Hepatic stellate cell (primary cell): ENCODE results near the gene TADA3.
A peak's percentile ranks its signal among the peaks of the same experiment; 100 is the strongest.

Experiments
- DNase-seq: peaks from one replicate; pipeline ENCODE4 v3.0.0; 2011; ENCODE audit warnings: low spot score

Gene TADA3

GRCh38 chr3:9792405-9793160, at the start of gene TADA3, which contains the start of gene ARPC4:
Gene TADA3, minus strand, starts transcription at chr3:9792473. Its CDS starts 1,007 bp downstream, at chr3:9791466.
Gene ARPC4, plus strand, starts transcription at chr3:9793082. Its CDS starts 40 bp downstream, at chr3:9793122.
- DNase-seq: peak; percentile 96

GRCh38 chr3:9841015-9841414, 48.7 kb upstream of the TADA3 start:
- no peak for DNase-seq

GRCh38 chr3:9838856-9839255, 46.6 kb upstream of the TADA3 start:
- no peak for DNase-seq

- no peak for DNase-seq
Measured at GRCh38 chr3:9837701-9838582, 45.7 kb upstream of the TADA3 start.

- DNase-seq: no peak
Measured at GRCh38 chr3:9834520-9835380, 42.5 kb upstream of the TADA3 start.

- no peak for DNase-seq
Measured at GRCh38 chr3:9833078-9833477, 40.8 kb upstream of the TADA3 start.

GRCh38 chr3:9831253-9831652, 39.0 kb upstream of the TADA3 start:
- DNase-seq: no peak

- no peak for DNase-seq
Measured at GRCh38 chr3:9828801-9829755, 36.8 kb upstream of the TADA3 start.

GRCh38 chr3:9826815-9827573, 34.7 kb upstream of the TADA3 start:
- DNase-seq: no peak

GRCh38 chr3:9825451-9826040, 33.3 kb upstream of the TADA3 start:
- DNase-seq: no peak

GRCh38 chr3:9820946-9821345, 28.7 kb upstream of the TADA3 start:
- no peak for DNase-seq

GRCh38 chr3:9820543-9820942, 28.3 kb upstream of the TADA3 start:
- no peak for DNase-seq

- DNase-seq: no peak
Measured at GRCh38 chr3:9818666-9819335, 26.5 kb upstream of the TADA3 start.

- no peak for DNase-seq
Measured at GRCh38 chr3:9817436-9817835, 25.2 kb upstream of the TADA3 start.

- DNase-seq: no peak
Measured at GRCh38 chr3:9815986-9816385, 23.7 kb upstream of the TADA3 start.

- DNase-seq: no peak
Measured at GRCh38 chr3:9812870-9813483, 20.7 kb upstream of the TADA3 start.

- DNase-seq: no peak
Measured at GRCh38 chr3:9810846-9811245, 18.6 kb upstream of the TADA3 start.

GRCh38 chr3:9810433-9810770, 18.1 kb upstream of the TADA3 start:
- DNase-seq: no peak
